Measurements from ENCODE around the gene IL1F10. TPM values are rescaled to one million over a fixed set of nuclear protein-coding genes. Genes with fewer than 3 reads are reported as not detected.

Gene IL1F10
- total and polyA plus RNA-seq, 2 donors (not counting 3 experiments of a cell fraction or from before 2014, with no cell fraction given): not detected

- Histone ChIP-seq H3K27me3 (ENCODE audit: control insufficient read depth in 2 of 2, insufficient read depth in 2 of 2, low read length in 2 of 2) (no peaks in the 10 kb centered on the region), H3K4me3 (replicated peaks in 1 of 3; ENCODE audit: insufficient read depth in 1 of 3, low read depth in 1 of 3, low read length in 3 of 3) (no peak overlapping the region), H3K36me3 (ENCODE audit: control insufficient read depth in 2 of 2, extremely low read depth in 1 of 2, insufficient read depth in 2 of 2, low read length in 2 of 2) (no peaks in the 10 kb centered on the region), H3K9me1 (replicated peaks; ENCODE audit: control insufficient read depth, extremely low read depth, insufficient read depth, low read length) (no peaks in the 10 kb centered on the region), H3K9ac (replicated peaks; ENCODE audit: extremely low read depth, insufficient read depth, low read length) (no peak overlapping the region), H2AFZ (ENCODE audit: low read depth, low read length) (no peak overlapping the region), H3K79me2 (ENCODE audit: control insufficient read depth, insufficient read depth, low read length) (no peaks in the 10 kb centered on the region), H3K4me2 (ENCODE audit: insufficient read depth, low read length) (no peak overlapping the region), H4K20me1 (replicated peaks; ENCODE audit: control insufficient read depth, extremely low read depth, insufficient read depth, low read length) (no peaks in the 10 kb centered on the region), H3K4me1 (ENCODE audit: control insufficient read depth, extremely low read depth, insufficient read depth, low read length) (no peaks in the 10 kb centered on the region), H3K27ac (ENCODE audit: insufficient read depth, low read depth, low read length) (no peak overlapping the region), H3K9me3 (replicated peaks; ENCODE audit: control insufficient read depth, insufficient read depth, low read length) (no peaks in the 10 kb centered on the region)
- FAIRE-seq (no peak), DNase-seq (ENCODE audit: low read depth, low spot score) (no peak)
- TF ChIP-seq EZH2 (IDR thresholded peaks at IDR 0.05; ENCODE audit: borderline replicate concordance, low read depth, low read length, severe bottlenecking) (no peak), FOS (IDR thresholded peaks at IDR 0.05; ENCODE audit: borderline replicate concordance, insufficient read depth, low read length) (no peak), MAX (IDR thresholded peaks at IDR 0.05; ENCODE audit: insufficient read depth, insufficient read length) (no peak)
- BruUV-seq (replicated peaks): no TSS peak
- dilution Hi-C loops (cut with MboI; ENCODE audit: extremely low pct_ligation_motif_present, low sequenced_read_pairs): no loop called here
- ChIA-PET CTCF (interaction anchor here (1.7 kb wide), 1 partner anchor 12 kb away, joined by 5 read pairs; no protein-coding TSS in a partner anchor), POLR2A (no interaction called here)
- intact Hi-C loops (cut with micrococcal nuclease): no loop called here
Observed at GRCh38 chr2:113068249-113068648, 479 bp downstream of the IL1F10 start.

- no peak overlapping the region for H3K4me2 ChIP-seq (ENCODE audit: insufficient read depth, low read length)
- DNase-seq (ENCODE audit: low read depth, low spot score) (no peak), FAIRE-seq (no peak)
- dilution Hi-C loops (cut with MboI; ENCODE audit: extremely low pct_ligation_motif_present, low sequenced_read_pairs) (no loop called here), intact Hi-C loops (cut with micrococcal nuclease) (no loop called here)
- H4K20me1 ChIP-seq (replicated peaks; ENCODE audit: control insufficient read depth, extremely low read depth, insufficient read depth, low read length): no peaks in the 10 kb centered on the region
- no peaks in the 10 kb centered on the region for H3K27me3 ChIP-seq (ENCODE audit: control insufficient read depth in 2 of 2, insufficient read depth in 2 of 2, low read length in 2 of 2)
- H3K36me3 ChIP-seq (ENCODE audit: control insufficient read depth in 2 of 2, extremely low read depth in 1 of 2, insufficient read depth in 2 of 2, low read length in 2 of 2): no peaks in the 10 kb centered on the region
- BruUV-seq (replicated peaks): no TSS peak
- H3K9ac ChIP-seq (replicated peaks; ENCODE audit: extremely low read depth, insufficient read depth, low read length): no peak overlapping the region
- ChIA-PET CTCF (interaction anchor here (1.7 kb wide), 1 partner anchor 11 kb away, joined by 5 read pairs; no protein-coding TSS in a partner anchor), POLR2A (no interaction called here)
- H2AFZ ChIP-seq (ENCODE audit: low read depth, low read length): no peak overlapping the region
- H3K4me1 ChIP-seq (ENCODE audit: control insufficient read depth, extremely low read depth, insufficient read depth, low read length): no peaks in the 10 kb centered on the region
- no peak for TF ChIP-seq GATA2 (IDR thresholded peaks at IDR 0.05; ENCODE audit: insufficient read depth, insufficient read length, low read depth, low read length)
- no peaks in the 10 kb centered on the region for H3K9me1 ChIP-seq (replicated peaks; ENCODE audit: control insufficient read depth, extremely low read depth, insufficient read depth, low read length)
- H3K9me3 ChIP-seq (replicated peaks; ENCODE audit: control insufficient read depth, insufficient read depth, low read length): no peaks in the 10 kb centered on the region
- H3K27ac ChIP-seq (ENCODE audit: insufficient read depth, low read depth, low read length): no peak overlapping the region
- H3K79me2 ChIP-seq (ENCODE audit: control insufficient read depth, insufficient read depth, low read length): no peaks in the 10 kb centered on the region
- no peak overlapping the region for H3K4me3 ChIP-seq (replicated peaks in 1 of 3; ENCODE audit: insufficient read depth in 1 of 3, low read depth in 1 of 3, low read length in 3 of 3)
Observed at GRCh38 chr2:113068706-113069485, 1.1 kb downstream of the IL1F10 start.

Measured in endothelial cell of umbilical vein (primary cell).